ENCODE data around the gene CFAP45. TPM values are rescaled to one million over a fixed set of nuclear protein-coding genes. Genes with fewer than 3 reads are reported as not detected.
"Not testable (repeated sequence)": the region's sequence is repeated elsewhere in the genome, so short reads cannot be mapped to it uniquely, and the experiment has no call there.

The CFAP45 gene
- total RNA-seq, 4 donors from 2014 or later = 0.56 to 0.94 TPM; not detected in 2

GRCh38 chr1:159902541-159902940 lies 2.6 kb upstream of the CFAP45 start:
- Histone ChIP-seq H3K36me3 (no peaks in the 10 kb centered on the region), H3K27ac (no peak overlapping the region), H3K4me3 (replicated peaks in 1 of 3) (no peak overlapping the region), H3K4me1 (peaks cover 15 to 18% of the 10 kb centered on the region in 2 donors), H3K9me3 (no peaks in the 10 kb centered on the region), H3K27me3 (no peaks in the 10 kb centered on the region)
- 98% methylated on average over 3 of the region's 3 CpGs for WGBS, 2 donors
- TF ChIP-seq CTCF (IDR thresholded peaks at IDR 0.05) = no peak
- no peak for TF ChIP-seq POLR2A (IDR thresholded peaks at IDR 0.05)
- DNase-seq = no peak
- intact Hi-C loops (cut with DNase I) = no loop called here

- H3K27ac ChIP-seq = peak overlapping the region in 2 of 3 donors; percentile 60 to 71
These were observed 893 bp upstream of the CFAP45 start for GRCh38 chr1:159900755-159901360.

GRCh38 chr1:159899634-159900033 lies 331 bp downstream of the CFAP45 start:
- 83 to 90% methylated on average over 15 of the region's 15 CpGs for WGBS, 2 donors
- peak overlapping the region; percentile 50 to 71 (median 60) for H3K27ac ChIP-seq
- H3K36me3 ChIP-seq; DNase-seq; H3K9me3 ChIP-seq; intact Hi-C loops (cut with DNase I); H3K27me3 ChIP-seq; H3K4me3 ChIP-seq (replicated peaks in 1 of 3): not testable (repeated sequence)
- peaks cover 23 to 30% of the 10 kb centered on the region in 2 donors for H3K4me1 ChIP-seq

More at GRCh38 chr1:159900755-159901360, 893 bp upstream of the CFAP45 start:
- no peaks in the 10 kb centered on the region for H3K27me3 ChIP-seq
- no peak overlapping the region for H3K4me3 ChIP-seq (replicated peaks in 1 of 3)
- peaks cover 22 to 29% of the 10 kb centered on the region in 2 donors for H3K4me1 ChIP-seq
- H3K36me3 ChIP-seq = no peaks in the 10 kb centered on the region
- no peak for DNase-seq
- WGBS, 2 donors = 52 to 68% methylated on average over 2 of the region's 2 CpGs
- H3K9me3 ChIP-seq = no peaks in the 10 kb centered on the region
- intact Hi-C loops (cut with DNase I) = no loop called here
- TF ChIP-seq POLR2A (IDR thresholded peaks at IDR 0.05) (no peak), CTCF (IDR thresholded peaks at IDR 0.05) (no peak)

- WGBS, 2 donors = 92 to 95% methylated on average over 3 of the region's 3 CpGs
- Histone ChIP-seq H3K4me3 (replicated peaks in 1 of 3) (no peak overlapping the region), H3K36me3 (no peaks in the 10 kb centered on the region), H3K4me1 (peaks cover 23 to 30% of the 10 kb centered on the region in 2 donors), H3K27ac (no peak overlapping the region), H3K27me3 (no peaks in the 10 kb centered on the region), H3K9me3 (no peaks in the 10 kb centered on the region)
- TF ChIP-seq POLR2A (IDR thresholded peaks at IDR 0.05) (no peak), CTCF (IDR thresholded peaks at IDR 0.05) (no peak)
- intact Hi-C loops (cut with DNase I) = no loop called here
- no peak for DNase-seq
These were observed 1.4 kb downstream of the CFAP45 start for GRCh38 chr1:159898527-159898926.

GRCh38 chr1:159897962-159898361 lies 2.0 kb downstream of the CFAP45 start:
- DNase-seq = no peak
- no peak for TF ChIP-seq CTCF (IDR thresholded peaks at IDR 0.05)
- no peaks in the 10 kb centered on the region for H3K36me3 ChIP-seq
- no peaks in the 10 kb centered on the region for H3K27me3 ChIP-seq
- H3K9me3 ChIP-seq = no peaks in the 10 kb centered on the region
- 91 to 94% methylated on average over 3 of the region's 3 CpGs for WGBS, 2 donors
- no peak overlapping the region for H3K4me3 ChIP-seq (replicated peaks in 1 of 3)
- intact Hi-C loops (cut with DNase I) = no loop called here
- H3K27ac ChIP-seq = no peak overlapping the region
- peaks cover 23 to 30% of the 10 kb centered on the region in 2 donors for H3K4me1 ChIP-seq

Data from thyroid gland (tissue), 4 donors.